GM18505 (cell line): ENCODE results near the gene DHRS2.
"Not testable (repeated sequence)": the region's sequence is repeated elsewhere in the genome, so short reads cannot be mapped to it uniquely, and the experiment has no call there.

ENCODE experiments used
- ATAC-seq: cut with Tn5 transposase; IDR thresholded peaks from one replicate; pipeline ENCODE4 v1.9.1; 2021; ENCODE audit not compliant: unreplicated experiment
- POLR2A ChIP-seq: IDR thresholded peaks from 4 replicates; pipeline ENCODE4 v1.6.1; 2011; ENCODE audit warnings: borderline replicate concordance; ENCODE audit not compliant: insufficient read depth, insufficient read length; ENCODE audit errors: extremely low read depth

The DHRS2 gene

DNA sequence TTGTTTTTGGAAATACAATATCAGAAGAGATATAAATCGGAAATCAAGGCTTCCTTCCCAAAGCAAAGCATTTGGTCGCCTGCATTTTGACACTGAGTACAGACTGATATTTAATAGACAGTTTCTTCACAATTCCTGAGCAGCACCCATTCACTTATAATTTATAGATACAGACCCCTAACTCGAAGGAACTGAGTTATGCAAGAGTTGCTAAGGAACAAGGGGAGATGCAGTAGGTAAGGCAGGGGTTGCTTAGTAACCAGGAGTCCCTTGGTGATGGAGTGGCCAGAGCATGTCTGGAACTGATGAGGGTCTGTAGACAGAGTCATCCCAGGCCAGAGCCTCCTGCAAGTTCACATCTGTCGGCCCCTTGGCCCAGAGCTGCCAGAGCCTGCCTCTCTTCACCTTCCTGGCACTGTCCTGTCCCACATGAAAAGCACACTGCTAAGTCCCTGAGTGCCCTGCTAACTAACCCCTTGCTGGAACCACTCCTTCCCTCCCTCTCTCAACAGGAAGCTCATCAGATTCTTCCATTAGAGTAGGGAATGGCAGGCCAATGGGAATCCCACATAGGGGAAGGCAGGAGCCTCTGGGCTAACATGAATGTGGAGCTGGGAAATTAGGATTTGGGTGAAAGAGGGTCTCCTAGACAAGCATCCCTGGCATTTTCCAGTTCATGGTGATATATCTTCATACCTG, 3.6 kb upstream of the DHRS2 start:
- ATAC-seq, result no peak
- no peak for TF ChIP-seq POLR2A

DNA sequence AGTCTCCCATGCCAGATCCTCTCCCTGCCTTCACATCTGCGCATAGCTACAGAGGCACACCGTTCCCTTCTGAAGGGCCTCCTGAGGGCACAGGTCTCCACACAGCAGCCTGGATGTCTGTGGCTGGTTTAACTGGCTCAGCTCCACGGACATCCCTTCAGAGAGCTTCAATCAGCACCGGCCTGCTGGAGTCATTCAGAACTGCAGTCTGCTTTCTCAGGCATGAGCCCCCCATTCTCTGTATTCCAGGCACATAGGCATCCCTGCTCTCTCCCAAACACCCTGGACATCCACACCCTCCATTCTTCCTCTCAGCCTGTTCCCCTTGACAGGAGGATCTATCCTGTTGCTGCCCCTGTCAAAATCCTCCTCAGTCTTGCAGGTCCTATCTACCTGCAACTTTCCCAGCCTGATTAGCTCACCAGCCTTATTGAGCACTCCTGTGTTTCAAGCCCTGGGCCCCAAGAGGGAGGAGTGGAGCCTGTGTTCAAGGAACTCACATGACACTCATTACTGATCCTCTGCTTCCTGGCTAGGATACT, 2.9 kb upstream of the DHRS2 start:
- no peak for ATAC-seq

DNA sequence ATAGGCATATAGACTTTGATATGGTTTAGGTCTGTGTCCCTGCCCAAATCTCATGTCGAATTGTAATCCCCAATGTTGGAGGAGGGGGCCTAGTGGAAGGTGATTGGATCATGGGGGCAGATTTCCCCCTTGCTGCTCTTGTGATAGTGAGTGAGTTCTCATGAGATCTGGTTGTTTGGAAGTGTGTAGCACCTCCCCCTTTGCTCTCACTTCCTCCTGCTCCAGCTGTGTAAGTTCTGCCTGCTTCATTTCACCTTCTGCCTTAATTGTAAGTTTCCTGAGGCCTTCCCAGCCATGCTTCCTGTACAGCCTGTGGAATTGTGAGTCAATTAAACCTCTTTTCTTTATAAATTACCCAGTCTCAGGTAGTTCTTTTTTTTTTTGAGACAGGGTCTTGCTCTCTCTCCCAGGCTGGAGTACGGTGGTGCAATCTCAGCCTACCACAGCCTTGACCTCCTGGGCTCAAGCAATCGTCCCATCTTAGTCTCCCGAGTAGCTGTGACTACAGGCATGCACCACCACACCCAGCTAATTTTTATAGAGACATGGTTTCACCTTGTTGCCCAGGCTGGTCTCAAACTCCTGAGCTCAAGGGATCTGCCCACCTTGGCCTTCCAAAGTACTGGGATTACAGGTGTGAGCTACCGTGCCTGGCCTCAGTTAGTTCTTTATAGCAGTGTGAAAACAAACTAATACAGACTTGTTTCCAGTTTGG, 1.3 kb upstream of the DHRS2 start:
- ATAC-seq, result not testable (repeated sequence)

More for the DNA sequence above, 2.9 kb upstream of the DHRS2 start:
- TF ChIP-seq POLR2A, result no peak

DNA sequence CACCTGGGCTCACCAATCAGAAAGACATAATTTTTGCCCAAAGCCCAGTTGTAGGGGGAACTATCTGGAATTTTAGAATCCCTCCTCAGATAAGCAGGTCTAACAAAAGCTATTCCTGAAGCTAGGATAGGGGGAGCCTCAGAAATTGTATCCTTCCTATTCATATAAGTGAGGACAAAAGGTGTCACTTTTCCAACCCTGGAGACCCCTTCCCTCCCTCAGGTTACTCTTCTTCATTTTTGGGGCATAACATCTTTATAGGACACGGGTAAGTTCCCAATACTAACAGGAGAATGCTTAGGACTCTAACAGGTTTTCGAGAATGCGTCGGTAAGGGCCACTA, 1.1 kb downstream of the DHRS2 start:
- ATAC-seq, result not testable (repeated sequence)

DNA sequence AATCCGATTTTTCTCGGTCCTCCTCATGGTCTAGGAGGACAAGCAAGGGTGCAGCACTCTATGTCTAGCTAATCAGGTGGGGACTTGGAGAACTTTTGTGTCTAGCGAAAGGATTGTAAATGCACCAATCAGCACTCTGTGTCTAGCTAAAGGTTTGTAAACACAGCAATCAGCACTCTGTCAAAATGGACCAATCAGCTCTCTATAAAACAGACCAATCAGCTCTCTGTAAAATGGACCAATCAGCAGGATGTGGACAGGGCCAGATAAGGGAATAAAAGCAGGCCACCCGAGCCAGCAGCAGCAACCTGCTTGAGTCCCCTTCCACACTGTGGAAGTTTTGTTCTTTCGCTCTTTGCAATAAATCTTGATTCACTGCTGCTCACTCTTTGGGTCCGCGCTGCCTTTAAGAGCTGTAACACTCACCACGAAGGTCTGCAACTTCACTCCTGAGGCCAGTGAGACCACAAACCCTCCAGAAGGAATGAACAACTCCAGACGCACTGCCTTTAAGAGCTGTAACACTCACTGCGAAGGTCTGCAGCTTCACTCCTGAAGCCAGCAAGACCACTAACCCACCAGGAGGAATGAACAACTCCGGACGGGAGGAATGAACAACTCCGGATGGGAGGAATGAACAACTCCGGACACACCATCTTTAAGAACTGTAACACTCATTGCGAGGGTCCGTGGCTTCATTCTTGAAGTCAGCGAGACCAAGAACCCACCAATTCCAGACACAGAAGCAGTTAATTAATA, 1.7 kb downstream of the DHRS2 start:
- ATAC-seq, result not testable (repeated sequence)

DNA sequence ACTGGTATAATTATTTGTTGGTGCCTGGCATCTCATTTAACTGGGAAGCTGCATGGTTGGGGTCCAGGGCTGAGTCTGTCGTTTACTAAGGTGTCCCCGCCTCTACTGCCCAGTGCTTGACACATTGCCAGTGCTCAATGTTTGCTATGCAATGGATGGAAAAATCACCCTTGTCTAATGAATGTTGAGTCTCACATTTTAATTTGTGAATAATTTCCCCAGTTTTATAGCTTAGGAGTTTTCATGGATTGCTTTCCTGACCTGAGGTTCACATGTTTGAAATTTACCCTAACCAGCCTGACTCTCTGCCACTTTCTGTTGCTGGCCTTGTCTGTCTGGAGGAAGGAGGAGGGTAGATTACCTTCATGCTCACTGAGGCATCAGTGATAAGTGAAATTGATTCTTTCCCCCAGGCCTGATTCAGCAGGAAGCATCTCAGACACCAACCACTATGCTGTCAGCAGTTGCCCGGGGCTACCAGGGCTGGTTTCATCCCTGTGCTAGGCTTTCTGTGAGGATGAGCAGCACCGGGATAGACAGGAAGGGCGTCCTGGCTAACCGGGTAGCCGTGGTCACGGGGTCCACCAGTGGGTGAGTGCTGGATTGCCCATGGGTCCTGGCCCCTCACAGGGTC, 2.4 kb downstream of the DHRS2 start:
- TF ChIP-seq POLR2A, result no peak
- ATAC-seq, result no peak

DNA sequence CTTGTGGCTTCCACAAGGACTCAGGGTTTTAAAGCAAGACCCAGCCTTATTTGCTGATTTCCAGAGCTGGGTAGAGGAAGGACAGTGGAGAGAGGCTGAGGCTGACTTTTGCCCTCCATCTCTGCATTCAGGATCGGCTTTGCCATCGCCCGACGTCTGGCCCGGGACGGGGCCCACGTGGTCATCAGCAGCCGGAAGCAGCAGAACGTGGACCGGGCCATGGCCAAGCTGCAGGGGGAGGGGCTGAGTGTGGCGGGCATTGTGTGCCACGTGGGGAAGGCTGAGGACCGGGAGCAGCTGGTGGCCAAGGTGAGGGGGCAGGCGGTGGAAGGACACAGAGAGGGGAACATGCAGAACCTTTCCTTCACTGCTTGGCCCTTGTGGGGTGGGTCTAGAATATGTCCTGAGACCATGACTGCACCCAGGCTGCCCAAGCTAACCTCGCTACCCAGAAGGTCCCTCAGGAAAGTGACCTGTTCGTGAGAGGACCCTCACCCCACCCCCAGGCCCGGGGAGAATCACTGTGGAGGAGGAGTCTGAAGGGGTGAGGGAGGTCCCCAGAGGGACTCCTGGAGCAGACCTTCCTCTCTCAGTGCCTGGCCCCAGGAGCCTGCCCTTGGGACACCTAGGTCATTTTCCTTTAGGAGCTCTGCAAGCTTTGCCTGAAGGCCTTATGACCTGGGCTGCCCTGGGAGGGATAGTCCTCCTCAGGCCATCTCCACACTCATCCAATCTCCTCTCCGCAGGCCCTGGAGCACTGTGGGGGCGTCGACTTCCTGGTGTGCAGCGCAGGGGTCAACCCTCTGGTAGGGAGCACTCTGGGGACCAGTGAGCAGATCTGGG, 3.1 kb downstream of the DHRS2 start:
- no peak for TF ChIP-seq POLR2A
- no peak for ATAC-seq

DNA sequence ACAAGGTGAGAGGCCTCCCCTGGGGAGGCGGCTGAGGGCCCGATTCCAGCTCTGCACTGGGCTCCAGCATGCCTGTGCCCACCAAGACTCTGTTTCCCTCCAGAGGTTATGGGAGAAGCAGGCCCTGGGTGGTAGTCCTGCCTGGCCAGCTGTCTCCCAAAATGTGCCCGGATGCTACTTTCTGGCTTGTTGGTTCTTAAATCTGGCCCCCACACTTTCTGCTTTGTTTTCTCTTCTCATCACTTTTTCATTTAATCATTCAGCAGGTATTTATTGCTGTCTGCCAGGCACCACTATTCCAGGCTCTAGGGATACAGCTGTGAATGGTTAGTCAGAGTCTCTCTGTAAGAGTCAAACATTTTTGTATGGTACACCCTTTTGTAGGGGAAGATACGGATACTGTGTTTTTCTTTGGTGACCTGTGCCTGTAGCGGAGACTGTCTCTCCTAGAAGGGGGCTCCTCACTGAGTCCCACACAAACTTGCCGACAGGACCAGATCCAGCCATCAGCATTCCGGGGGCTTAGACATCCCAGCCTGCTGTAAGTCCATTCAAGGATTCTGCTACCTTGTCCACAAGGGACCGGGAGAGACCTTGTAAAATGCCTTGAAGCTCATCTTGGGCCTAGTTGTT, 3.8 kb downstream of the DHRS2 start:
- no peak for TF ChIP-seq POLR2A
- ATAC-seq, result no peak

DNA sequence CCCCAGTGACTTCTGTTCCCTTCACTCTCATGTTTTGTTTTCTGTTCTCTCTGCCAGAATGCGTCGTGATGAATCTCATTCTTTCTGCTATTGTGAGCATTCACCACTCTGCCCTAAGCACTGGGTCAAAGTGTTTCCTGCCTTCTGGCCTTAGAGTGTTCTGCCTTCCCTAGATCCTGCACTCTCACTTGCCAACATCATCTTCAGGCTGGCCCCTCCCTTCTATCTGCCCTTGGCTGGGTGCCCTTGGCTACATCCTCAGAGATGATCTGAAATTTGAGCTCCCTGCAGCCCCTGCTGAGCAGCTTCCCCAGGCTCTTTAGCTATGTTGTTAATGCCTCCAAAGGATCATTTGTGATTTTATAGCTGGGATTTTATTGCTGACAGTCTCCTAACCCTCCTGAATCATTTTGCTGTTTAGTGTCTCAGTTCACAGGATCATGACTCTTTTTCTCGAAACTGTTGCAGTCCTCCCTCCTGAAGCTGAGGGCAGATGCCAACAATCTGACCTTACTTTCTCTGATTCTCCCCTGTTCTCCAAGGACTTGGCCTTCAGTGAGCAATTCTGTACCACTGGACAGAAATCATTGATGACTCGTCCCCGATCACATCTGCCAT, 4.5 kb downstream of the DHRS2 start:
- TF ChIP-seq POLR2A, result no peak
- no peak for ATAC-seq

DNA sequence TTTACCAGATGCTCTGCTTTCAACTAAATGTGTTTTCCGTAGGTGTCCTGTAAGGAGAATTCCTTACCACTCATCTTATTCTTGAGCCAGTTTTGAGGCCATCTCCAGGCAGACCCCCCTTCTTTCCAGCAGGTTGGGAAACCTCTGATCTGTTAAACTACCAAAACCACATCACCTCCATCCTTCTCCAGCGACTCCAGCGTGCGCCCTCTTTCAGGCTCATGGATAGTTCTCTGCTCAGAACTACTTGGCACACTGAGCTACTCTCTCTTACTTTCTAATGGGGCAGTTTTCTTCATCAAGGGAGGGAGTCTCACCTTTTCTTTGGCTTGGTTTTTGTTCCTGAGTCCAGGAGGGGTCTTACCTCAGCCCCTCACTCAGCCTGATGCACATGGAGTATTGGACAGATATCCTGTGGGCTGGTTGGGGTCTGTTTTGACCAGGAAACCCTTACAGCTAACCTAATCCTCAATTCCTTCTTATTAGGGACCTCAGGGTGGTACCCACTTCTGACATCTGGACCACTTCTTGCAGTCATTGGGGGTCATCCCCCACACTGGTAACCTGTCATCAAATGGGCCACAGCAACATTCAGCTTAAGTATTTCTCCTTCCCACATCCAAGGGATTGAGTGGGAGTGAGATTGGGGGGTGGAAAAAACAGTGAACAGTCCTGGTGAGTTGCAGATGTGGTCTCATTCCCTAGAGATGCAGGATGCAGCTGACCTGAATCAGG, 5.2 kb downstream of the DHRS2 start:
- TF ChIP-seq POLR2A, result no peak
- no peak for ATAC-seq

DNA sequence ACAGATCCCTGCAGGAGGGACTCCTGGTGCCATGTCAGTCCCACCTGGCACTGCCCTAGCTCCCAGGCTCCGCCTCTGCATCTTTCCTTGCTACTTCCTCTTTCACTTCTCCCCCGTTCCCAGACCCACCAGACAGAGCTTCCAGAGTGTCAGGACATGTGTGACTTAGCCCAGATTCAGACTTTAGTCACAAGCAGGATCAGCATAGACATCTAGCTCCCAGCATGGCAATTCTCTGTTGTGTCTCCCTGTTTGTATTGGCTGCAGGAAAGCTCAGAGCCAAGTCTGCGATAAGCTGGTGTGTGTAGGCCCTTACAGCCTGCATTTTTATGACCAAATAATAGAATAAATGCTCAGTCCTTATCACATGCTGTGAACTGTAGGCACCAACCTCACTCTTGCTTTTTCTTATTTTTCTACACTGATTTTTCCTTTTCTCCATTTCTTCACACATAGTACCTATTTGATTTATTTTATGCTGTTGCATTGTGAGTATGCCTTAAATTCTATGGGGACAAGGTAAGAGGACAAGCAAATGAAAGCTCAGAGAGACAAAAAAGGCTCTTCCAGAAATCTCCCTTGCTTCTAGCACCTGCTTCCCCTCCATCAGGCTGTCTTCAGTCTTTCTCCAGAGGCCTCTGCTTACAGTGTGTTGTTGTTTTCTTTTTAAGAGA, 5.9 kb downstream of the DHRS2 start:
- no peak for TF ChIP-seq POLR2A
- no peak for ATAC-seq
